Mammary epithelial cell (primary cell): ENCODE results near the gene WFDC5.

Source experiments
- CTCF ChIP-seq, 2 donors: IDR thresholded peaks in 1 of 2; conservative IDR thresholded peaks in 1 of 2; 2 replicates each; pipeline ENCODE4 v1.5.1; 2011 to 2012; ENCODE audit warnings: inconsistent platforms in 2 of 2, low read length in 2 of 2, mild to moderate bottlenecking in 2 of 2, control low read depth in 1 of 2, low read depth in 1 of 2; ENCODE audit not compliant: insufficient read depth in 1 of 2; ENCODE audit errors: extremely low read depth in 1 of 2
- EZH2 ChIP-seq: IDR thresholded peaks from 2 replicates; pipeline ENCODE4 v1.6.1; 2012; ENCODE audit warnings: low read length, inconsistent platforms, borderline replicate concordance

- TF ChIP-seq CTCF (conservative IDR thresholded peaks at IDR 0.05 in 1 of 2, IDR thresholded peaks at IDR 0.05 in 1 of 2; ENCODE audit: extremely low read depth in 1 of 2, insufficient read depth in 1 of 2, low read depth in 1 of 2, low read length in 2 of 2) = no peak
- TF ChIP-seq EZH2 = no peak
Observed at GRCh38 chr20:45067087-45067486, 47.9 kb downstream of the WFDC5 start.
